ENCODE results near the gene PPP5C. TPM values are rescaled to one million over a fixed set of nuclear protein-coding genes. Genes with fewer than 3 reads are reported as not detected.
A peak's percentile ranks its signal among the peaks of the same experiment; 100 is the strongest.

The PPP5C gene
- total RNA-seq, 4 donors from 2014 or later, result 33.8 to 51.3 (median 43.2) TPM

DNA sequence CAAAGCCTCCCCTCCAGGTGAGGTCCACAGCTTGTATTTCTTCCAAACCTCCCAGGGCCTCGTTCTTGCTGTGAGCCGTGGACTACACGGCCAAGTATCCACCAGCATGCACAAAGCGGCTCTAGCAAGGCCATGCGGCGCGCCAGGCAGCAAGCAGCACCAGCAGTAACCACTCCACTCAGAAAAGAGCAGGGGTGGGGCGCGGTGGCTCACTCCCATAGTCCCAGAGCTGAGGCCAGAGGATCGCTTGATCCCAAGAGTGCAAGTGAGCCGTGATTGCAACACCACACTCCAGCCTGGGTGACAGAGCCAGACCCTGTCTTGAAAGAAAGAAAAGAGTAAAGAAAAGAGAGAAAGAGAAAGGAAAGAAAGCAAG is 61.8 kb downstream of the PPP5C start:
- WGBS, 2 donors, result 7 to 20% methylated on average over 5 to 8 of the region's 11 CpGs
- no peak for TF ChIP-seq POLR2A (IDR thresholded peaks at IDR 0.05)
- TF ChIP-seq, protein P1, sequence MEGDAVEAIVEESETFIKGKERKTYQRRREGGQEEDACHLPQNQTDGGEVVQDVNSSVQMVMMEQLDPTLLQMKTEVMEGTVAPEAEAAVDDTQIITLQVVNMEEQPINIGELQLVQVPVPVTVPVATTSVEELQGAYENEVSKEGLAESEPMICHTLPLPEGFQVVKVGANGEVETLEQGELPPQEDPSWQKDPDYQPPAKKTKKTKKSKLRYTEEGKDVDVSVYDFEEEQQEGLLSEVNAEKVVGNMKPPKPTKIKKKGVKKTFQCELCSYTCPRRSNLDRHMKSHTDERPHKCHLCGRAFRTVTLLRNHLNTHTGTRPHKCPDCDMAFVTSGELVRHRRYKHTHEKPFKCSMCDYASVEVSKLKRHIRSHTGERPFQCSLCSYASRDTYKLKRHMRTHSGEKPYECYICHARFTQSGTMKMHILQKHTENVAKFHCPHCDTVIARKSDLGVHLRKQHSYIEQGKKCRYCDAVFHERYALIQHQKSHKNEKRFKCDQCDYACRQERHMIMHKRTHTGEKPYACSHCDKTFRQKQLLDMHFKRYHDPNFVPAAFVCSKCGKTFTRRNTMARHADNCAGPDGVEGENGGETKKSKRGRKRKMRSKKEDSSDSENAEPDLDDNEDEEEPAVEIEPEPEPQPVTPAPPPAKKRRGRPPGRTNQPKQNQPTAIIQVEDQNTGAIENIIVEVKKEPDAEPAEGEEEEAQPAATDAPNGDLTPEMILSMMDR (IDR thresholded peaks at IDR 0.05), result no peak
- intact Hi-C loops (cut with DNase I), result no loop called here
- Histone ChIP-seq H3K4me3 (peak overlapping the region in 1 of 4 donors; percentile 31), H3K36me3 (no peaks in the 10 kb centered on the region), H3K4me1 (peaks cover 6 to 63% (median 20%) of the 10 kb centered on the region in 3 donors), H3K27ac (peak overlapping the region in 1 of 4 donors; percentile 61), H3K9me3 (no peaks in the 10 kb centered on the region), H3K27me3 (peaks cover 6 to 98% (median 18%) of the 10 kb centered on the region in 4 donors)
- DNase-seq, result no peak

DNA sequence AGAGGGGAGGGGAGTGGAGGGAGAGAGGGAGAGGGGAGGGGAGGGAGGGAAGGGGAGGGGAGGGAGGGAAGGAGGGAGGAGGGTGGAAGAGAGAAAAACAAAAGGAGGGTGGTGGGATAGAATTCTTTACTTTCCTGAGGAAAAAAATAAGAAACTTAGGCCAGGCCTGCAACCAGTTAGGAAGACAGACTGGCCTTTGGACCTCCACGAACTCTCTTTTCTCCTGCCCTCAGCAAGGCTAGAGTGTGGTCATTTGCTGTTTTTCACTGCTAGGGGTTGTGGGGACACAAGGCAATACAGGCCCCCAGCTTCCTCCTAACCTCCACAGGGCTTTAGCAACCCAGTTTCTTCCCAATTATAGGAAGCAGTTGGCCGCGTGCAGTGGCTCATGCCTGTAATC is 62.3 kb downstream of the PPP5C start:
- Histone ChIP-seq H3K27ac (peak overlapping the region in 2 of 4 donors; percentile 48 to 61), H3K27me3 (peaks cover 6 to 98% (median 18%) of the 10 kb centered on the region in 4 donors), H3K4me1 (peaks cover 6 to 59% (median 20%) of the 10 kb centered on the region in 3 donors), H3K36me3 (no peaks in the 10 kb centered on the region), H3K4me3 (no peak overlapping the region), H3K9me3 (no peaks in the 10 kb centered on the region)
- DNase-seq, result no peak
- TF ChIP-seq, protein P1 (IDR thresholded peaks at IDR 0.05), result no peak
- TF ChIP-seq POLR2A (IDR thresholded peaks at IDR 0.05), result no peak
- 72 to 75% methylated on average over 1 to 3 of the region's 3 CpGs for WGBS, 2 donors
- intact Hi-C loops (cut with DNase I), result no loop called here

DNA sequence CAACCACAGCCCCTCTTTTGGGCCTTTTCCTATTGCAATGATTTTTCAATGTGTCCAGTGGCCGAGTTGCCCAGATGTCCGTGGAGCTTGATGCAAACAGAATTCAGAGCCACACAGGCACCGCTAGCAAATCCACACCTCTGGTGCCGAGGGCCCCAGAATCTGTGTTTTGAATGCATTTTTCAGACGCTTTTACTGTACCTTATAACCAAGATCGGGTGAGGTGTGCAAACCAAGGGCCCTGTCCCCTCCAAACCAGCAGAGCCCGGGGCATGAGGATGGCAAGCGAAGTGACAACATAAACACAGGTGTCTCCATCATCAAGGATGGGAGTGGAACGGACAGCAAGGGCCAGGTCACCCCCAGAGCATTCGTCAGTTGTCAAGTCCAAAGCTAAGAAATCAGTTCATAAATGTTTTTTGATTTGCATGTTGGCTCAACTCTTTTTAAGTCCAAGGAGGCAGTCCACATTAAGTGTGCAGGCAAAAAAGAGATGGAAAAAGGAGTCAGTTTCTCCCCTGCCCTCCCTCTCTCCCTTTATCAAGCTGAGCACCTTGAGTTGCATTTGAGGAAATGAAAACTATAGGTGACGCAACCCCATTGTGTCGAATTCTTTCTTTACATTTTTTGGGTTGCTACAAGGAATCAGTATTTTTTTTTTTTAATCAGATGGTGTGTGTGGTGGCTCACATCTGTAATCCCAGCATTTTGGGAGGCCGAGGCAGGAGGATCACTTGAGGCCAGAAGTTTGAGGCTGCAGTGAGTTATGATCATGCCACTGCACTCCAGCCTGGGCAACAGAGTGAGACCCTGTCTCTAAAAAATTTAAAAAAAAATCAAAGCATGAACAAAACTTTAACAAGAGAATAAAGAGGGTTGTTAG is 63.6 kb downstream of the PPP5C start:
- H3K27ac ChIP-seq, result no peak overlapping the region
- intact Hi-C loops (cut with DNase I), result no loop called here
- 56 to 79% methylated on average over 7 to 13 of the region's 13 CpGs for WGBS, 2 donors
- peak overlapping the region in 1 of 4 donors; percentile 57 for H3K4me3 ChIP-seq
- no peak for DNase-seq
- H3K4me1 ChIP-seq, result peaks cover 6 to 50% (median 20%) of the 10 kb centered on the region in 3 donors
- H3K36me3 ChIP-seq, result no peaks in the 10 kb centered on the region
- H3K9me3 ChIP-seq, result no peaks in the 10 kb centered on the region
- TF ChIP-seq POLR2A (IDR thresholded peaks at IDR 0.05), result no peak
- TF ChIP-seq, protein P1 (IDR thresholded peaks at IDR 0.05), result no peak
- peaks cover 6 to 98% (median 15%) of the 10 kb centered on the region in 4 donors for H3K27me3 ChIP-seq

DNA sequence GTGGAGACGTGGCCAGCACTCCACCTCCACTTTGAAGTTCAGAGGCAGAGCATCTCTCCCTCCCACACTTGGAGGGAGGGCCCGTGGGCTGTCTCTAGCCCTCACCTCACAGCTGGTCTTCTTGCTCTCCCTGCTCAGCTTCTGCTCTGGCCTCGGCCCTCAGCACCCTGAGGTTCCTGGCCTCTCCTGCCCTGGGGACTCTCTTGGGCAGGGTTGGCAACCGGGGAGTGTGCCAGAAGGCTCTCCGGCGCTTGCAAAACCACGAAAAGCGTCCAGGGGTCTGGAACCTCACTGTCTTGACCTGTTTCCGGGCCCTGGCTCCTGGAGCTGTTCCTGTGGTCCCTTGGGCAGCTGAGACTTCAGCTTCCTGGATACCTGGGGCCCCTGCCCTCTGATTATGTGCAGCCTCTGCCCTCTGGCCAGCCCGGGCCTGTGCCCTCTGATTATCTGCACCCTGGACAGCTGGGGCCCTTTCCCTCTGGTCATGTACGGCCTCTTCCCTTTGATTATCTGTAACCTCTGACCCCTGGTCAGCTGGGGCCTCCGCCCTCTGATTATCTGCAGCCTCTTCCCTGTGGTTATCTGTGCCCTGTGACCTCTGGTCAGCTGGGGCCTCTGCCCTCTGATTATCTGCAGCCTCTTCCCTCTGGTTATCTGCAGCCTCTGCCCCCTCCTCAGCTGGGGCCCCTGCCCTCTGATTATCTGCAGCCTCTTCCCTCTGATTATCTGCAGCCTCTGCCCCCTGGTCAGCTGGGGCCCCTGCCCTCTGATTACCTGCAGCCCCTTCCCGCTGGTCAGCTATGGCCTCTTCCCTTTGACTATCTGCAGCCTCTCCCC is 64.4 kb downstream of the PPP5C start:
- Histone ChIP-seq H3K4me3 (peak overlapping the region in 3 of 4 donors; percentile 34 to 57 (median 46)), H3K27me3 (peaks cover 6 to 98% (median 15%) of the 10 kb centered on the region in 4 donors)
- WGBS, 2 donors, result 66 to 75% methylated on average over 6 to 10 of the region's 13 CpGs

More for the DNA sequence above, 64.4 kb downstream of the PPP5C start:
- peaks cover 10 to 59% (median 26%) of the 10 kb centered on the region in 3 donors for H3K4me1 ChIP-seq
- TF ChIP-seq POLR2A (IDR thresholded peaks at IDR 0.05), result no peak
- TF ChIP-seq, protein P1 (IDR thresholded peaks at IDR 0.05), result no peak
- intact Hi-C loops (cut with DNase I), result no loop called here
- DNase-seq, result no peak
- no peak overlapping the region for H3K27ac ChIP-seq
- no peaks in the 10 kb centered on the region for H3K9me3 ChIP-seq
- no peaks in the 10 kb centered on the region for H3K36me3 ChIP-seq
